SK-N-SH treated with all-trans-retinoic acid at 6 μM for 48 hours (cell line): Measurements from ENCODE around the gene EXOSC10.

Source experiments
- ATAC-seq: fragments of 200-7000 bp; cut with Tn5 transposase; 3 replicates; pipeline ENCODE4 v1.9.1; 2020; ENCODE audit warnings: mild to moderate bottlenecking, moderate library complexity
- ARNTL ChIP-seq: fragments of 450-650 bp; formaldehyde crosslinking; IDR thresholded peaks from 2 replicates; pipeline ENCODE4 v1.5.0; 2020; ENCODE audit warnings: low read depth, mild to moderate bottlenecking, moderate library complexity, borderline replicate concordance
- BACH2 ChIP-seq: fragments of 250-450 bp; sonication (Bioruptor Pico); IDR thresholded peaks from 2 replicates; pipeline ENCODE4 v1.9.0; 2021; ENCODE audit warnings: mild to moderate bottlenecking, borderline replicate concordance
- CREB5 ChIP-seq: fragments of 250-450 bp; sonication (Bioruptor Pico); IDR thresholded peaks from 2 replicates; pipeline ENCODE4 v1.5.1; 2020; ENCODE audit warnings: low read depth, mild to moderate bottlenecking, moderate library complexity
- CSDC2 ChIP-seq: fragments of 250-450 bp; sonication (Bioruptor Pico); IDR thresholded peaks from 2 replicates; pipeline ENCODE4 v1.5.0; 2020; ENCODE audit warnings: mild to moderate bottlenecking, moderate library complexity
- CSRNP3 ChIP-seq: fragments of 250-450 bp; sonication (Bioruptor Pico); IDR thresholded peaks from 2 replicates; pipeline ENCODE4 v1.5.1; 2021; ENCODE audit warnings: mild to moderate bottlenecking, moderate library complexity
- ESRRG ChIP-seq: fragments of 250-450 bp; sonication (Bioruptor Pico); IDR thresholded peaks from 2 replicates; pipeline ENCODE4 v1.6.1; 2021; ENCODE audit warnings: mild to moderate bottlenecking
- GLIS3 ChIP-seq: fragments of 250-450 bp; sonication (Bioruptor Pico); IDR thresholded peaks from 2 replicates; pipeline ENCODE4 v1.5.0; 2020; ENCODE audit warnings: mild to moderate bottlenecking, moderate library complexity
- ISL1 ChIP-seq: fragments of 250-450 bp; sonication (Bioruptor Pico); IDR thresholded peaks from 2 replicates; pipeline ENCODE4 v2.1.2; 2022; ENCODE audit warnings: mild to moderate bottlenecking, moderate library complexity
- OSR1 ChIP-seq: fragments of 250-450 bp; sonication (Bioruptor Pico); IDR thresholded peaks from 2 replicates; pipeline ENCODE4 v1.8.0; 2022; ENCODE audit warnings: moderate library complexity, mild to moderate bottlenecking, inconsistent platforms
- PATZ1 ChIP-seq: fragments of 250-450 bp; sonication (Bioruptor Pico); IDR thresholded peaks from 2 replicates; pipeline ENCODE4 v1.8.0; 2020; ENCODE audit warnings: mild to moderate bottlenecking, moderate library complexity, borderline replicate concordance
- POU6F1 ChIP-seq: fragments of 250-450 bp; sonication (Bioruptor Pico); IDR thresholded peaks from 2 replicates; pipeline ENCODE4 v1.8.0; 2021; ENCODE audit warnings: low read depth, mild to moderate bottlenecking, moderate library complexity, borderline replicate concordance
- PPARA ChIP-seq: fragments of 250-450 bp; sonication (Bioruptor Pico); IDR thresholded peaks from 2 replicates; pipeline ENCODE4 v1.5.0; 2020; ENCODE audit warnings: mild to moderate bottlenecking, borderline replicate concordance
- RARB ChIP-seq: fragments of 250-450 bp; sonication (Bioruptor Pico); IDR thresholded peaks from 2 replicates; pipeline ENCODE4 v1.8.0; 2021; ENCODE audit warnings: mild to moderate bottlenecking, moderate library complexity
- SNAI2 ChIP-seq: fragments of 250-450 bp; sonication (Bioruptor Pico); IDR thresholded peaks from 2 replicates; pipeline ENCODE4 v1.5.0; 2020; ENCODE audit warnings: mild to moderate bottlenecking, moderate library complexity
- TCF4 ChIP-seq: fragments of 250-450 bp; sonication (Bioruptor Pico); IDR thresholded peaks from 2 replicates; pipeline ENCODE4 v1.8.0; 2021; ENCODE audit warnings: mild to moderate bottlenecking, moderate library complexity, borderline replicate concordance
- TOX ChIP-seq: fragments of 250-450 bp; sonication (Bioruptor Pico); IDR thresholded peaks from 2 replicates; pipeline ENCODE4 v1.8.0; 2021; ENCODE audit warnings: mild to moderate bottlenecking, moderate library complexity, borderline replicate concordance
- ZC3H10 ChIP-seq: fragments of 250-450 bp; sonication (Bioruptor Pico); IDR thresholded peaks from 2 replicates; pipeline ENCODE4 v1.5.1; 2021; ENCODE audit warnings: mild to moderate bottlenecking, moderate library complexity
- ZFP3 ChIP-seq: fragments of 250-450 bp; sonication (Bioruptor Pico); IDR thresholded peaks from 2 replicates; pipeline ENCODE4 v1.5.0; 2020; ENCODE audit warnings: mild to moderate bottlenecking, moderate library complexity
- ZFP30 ChIP-seq: fragments of 450-650 bp; formaldehyde crosslinking; IDR thresholded peaks from 2 replicates; pipeline ENCODE4 v1.5.0; 2022; ENCODE audit warnings: mild to moderate bottlenecking, moderate library complexity
- ZNF565 ChIP-seq: fragments of 450-650 bp; formaldehyde crosslinking; conservative IDR thresholded peaks from 2 replicates; pipeline ENCODE4 v1.5.0; 2020; ENCODE audit warnings: low read depth, mild to moderate bottlenecking, moderate library complexity
- ZNF70 ChIP-seq: fragments of 450-650 bp; formaldehyde crosslinking; IDR thresholded peaks from 2 replicates; pipeline ENCODE4 v1.5.0; 2020; ENCODE audit warnings: mild to moderate bottlenecking, moderate library complexity
- ZNF8 ChIP-seq: fragments of 450-650 bp; formaldehyde crosslinking; IDR thresholded peaks from 2 replicates; pipeline ENCODE4 v1.5.0; 2020; ENCODE audit warnings: mild to moderate bottlenecking, moderate library complexity

The EXOSC10 gene

GRCh38 chr1:11024154-11024873 is 75.4 kb downstream of the EXOSC10 start:
- TF ChIP-seq ARNTL (CRISPR knock-in tag) = no peak
- no peak for TF ChIP-seq CREB5
- no peak for TF ChIP-seq CSRNP3 (CRISPR knock-in tag)
- TF ChIP-seq RARB = no peak
- no peak for TF ChIP-seq ZNF8 (CRISPR knock-in tag)
- no peak for TF ChIP-seq CSDC2
- TF ChIP-seq OSR1 (CRISPR knock-in tag) = no peak
- no peak for TF ChIP-seq PATZ1 (CRISPR knock-in tag)
- TF ChIP-seq BACH2 (CRISPR knock-in tag) = no peak
- no peak for TF ChIP-seq PPARA (CRISPR knock-in tag)
- TF ChIP-seq ZNF70 = no peak
- no peak for TF ChIP-seq GLIS3 (CRISPR knock-in tag)
- no peak for TF ChIP-seq ZFP3 (CRISPR knock-in tag)
- TF ChIP-seq ZFP30 (CRISPR knock-in tag) = no peak
- TF ChIP-seq ZNF565 = no peak
- no peak for ATAC-seq

- ATAC-seq = no peak
- TF ChIP-seq ISL1 = no peak
- no peak for TF ChIP-seq GLIS3 (CRISPR knock-in tag)
- TF ChIP-seq POU6F1 (CRISPR knock-in tag) = no peak
- TF ChIP-seq PATZ1 (CRISPR knock-in tag) = no peak
- no peak for TF ChIP-seq ZNF70
- no peak for TF ChIP-seq ESRRG (CRISPR knock-in tag)
- no peak for TF ChIP-seq TOX (CRISPR knock-in tag)
- TF ChIP-seq RARB = no peak
- TF ChIP-seq ZFP30 (CRISPR knock-in tag) = no peak
- TF ChIP-seq ZFP3 (CRISPR knock-in tag) = no peak
- no peak for TF ChIP-seq CSDC2
- TF ChIP-seq CREB5 = no peak
- no peak for TF ChIP-seq SNAI2 (CRISPR knock-in tag)
- TF ChIP-seq ZNF8 (CRISPR knock-in tag) = no peak
- no peak for TF ChIP-seq TCF4
- TF ChIP-seq ZNF565 = no peak
- no peak for TF ChIP-seq ZC3H10 (CRISPR knock-in tag)
Measured at GRCh38 chr1:11023201-11023600, 76.5 kb downstream of the EXOSC10 start.
